ENCODE data around the gene PARP3.
"Not testable (repeated sequence)": the region's sequence is repeated elsewhere in the genome, so short reads cannot be mapped to it uniquely, and the experiment has no call there.

PARP3 gene

DNA sequence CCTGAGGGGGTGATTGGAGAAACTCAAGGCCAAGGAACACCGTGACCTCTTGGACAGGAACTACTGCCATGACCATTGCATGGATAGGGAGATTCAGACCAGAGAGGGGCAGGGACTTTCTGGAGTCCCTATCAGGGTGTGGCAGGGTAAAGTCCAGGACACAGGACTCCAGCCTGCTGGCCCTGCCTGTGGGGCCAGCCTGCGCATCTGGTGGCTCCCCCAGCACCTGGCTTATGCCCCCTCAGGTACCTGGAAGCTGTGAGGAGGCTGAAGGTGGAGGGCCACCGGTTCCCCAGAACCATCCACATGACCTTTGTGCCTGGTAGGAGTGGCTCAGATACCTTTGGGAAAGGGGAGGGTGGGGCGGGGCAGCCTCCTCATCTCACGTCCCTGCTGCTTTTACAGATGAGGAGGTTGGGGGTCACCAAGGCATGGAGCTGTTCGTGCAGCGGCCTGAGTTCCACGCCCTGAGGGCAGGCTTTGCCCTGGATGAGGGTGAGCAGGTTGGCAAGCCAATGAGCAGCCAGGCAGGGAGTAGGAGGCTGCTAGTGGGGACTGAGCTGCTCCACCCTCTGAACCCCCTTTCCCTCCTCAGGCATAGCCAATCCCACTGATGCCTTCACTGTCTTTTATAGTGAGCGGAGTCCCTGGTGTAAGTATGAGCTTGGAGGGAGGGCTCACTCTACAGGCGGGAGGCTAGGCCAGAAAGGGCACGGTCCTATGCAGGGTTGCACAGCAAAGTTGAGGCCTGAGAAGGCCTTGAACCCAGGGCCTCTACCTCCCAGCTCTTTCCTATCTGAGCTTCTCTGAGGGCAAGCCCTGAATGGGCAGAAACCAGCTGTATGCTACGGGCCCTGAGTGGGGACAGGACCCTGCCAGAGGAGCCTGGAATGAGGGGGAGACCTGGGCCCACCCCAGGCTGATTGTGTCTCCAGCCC is 44.1 kb downstream of the PARP3 start:
- no peak for DNase-seq

DNA sequence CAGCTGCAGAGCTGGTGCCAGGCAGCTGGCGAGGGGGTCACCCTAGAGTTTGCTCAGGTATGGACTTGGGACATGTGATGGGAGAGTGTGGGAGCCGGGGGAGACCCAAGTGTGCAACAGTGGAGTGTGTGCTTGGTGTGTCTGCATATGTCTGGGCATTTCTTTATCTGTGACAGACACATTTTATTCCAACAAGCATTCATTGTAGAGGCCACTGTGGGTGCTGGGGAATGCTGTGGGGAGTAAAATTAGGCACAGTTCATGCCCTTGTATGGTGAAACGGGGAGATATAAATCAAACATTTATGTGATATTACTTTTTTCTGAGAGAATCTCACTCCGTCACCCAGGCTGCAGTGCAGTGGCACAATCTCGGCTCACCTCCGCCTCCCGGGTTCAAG is 45.4 kb downstream of the PARP3 start:
- DNase-seq, result no peak

DNA sequence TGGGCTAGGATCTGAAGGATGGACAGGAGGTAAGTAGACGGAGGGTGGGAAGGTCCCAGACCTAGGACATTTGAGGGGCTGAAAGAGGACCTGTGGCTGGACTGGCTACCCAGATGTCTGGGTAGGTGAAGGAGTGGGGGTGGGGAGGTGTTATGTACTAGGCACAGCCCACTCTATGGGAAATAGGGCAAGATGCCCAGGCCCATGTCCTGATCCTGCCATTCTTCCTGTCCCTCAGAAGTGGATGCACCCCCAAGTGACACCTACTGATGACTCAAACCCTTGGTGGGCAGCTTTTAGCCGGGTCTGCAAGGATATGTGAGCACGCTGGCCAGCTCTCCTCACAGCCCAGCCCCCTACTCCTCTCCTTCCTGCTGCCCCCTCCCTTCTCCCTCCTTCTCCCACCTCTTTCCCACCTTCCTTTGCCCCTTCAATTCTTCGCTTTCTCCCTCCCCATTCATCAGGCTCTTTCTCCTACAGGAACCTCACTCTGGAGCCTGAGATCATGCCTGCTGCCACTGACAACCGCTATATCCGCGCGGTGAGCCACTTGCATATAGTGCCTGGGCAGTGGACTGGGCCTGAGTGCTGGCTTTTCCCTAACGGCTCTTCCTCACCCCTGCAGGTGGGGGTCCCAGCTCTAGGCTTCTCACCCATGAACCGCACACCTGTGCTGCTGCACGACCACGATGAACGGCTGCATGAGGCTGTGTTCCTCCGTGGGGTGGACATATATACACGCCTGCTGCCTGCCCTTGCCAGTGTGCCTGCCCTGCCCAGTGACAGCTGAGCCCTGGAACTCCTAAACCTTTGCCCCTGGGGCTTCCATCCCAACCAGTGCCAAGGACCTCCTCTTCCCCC is 46.4 kb downstream of the PARP3 start:
- no peak for DNase-seq

DNA sequence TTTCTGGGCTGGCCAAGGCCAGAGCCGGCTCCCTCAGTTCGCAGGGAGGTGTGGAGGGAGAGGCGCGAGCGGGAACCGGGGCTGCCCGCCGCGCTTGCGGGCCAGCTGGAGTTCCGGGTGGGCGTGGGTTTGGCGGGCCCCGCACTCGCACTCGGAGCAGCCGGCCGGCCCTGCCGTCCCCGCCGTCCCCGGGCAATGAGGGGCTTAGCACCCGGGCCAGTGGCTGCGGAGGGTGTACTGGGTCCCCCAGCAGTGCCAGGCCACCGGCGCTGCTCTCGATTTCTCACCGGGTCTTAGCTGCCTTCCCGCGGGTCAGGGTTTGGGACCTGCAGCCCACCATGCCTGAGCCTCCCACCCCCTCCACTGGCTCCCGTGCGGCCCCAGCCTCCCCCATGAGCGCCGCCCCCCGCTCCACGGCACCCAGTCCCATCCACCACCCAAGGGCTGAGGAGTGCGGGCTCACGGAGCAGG is 48.4 kb downstream of the PARP3 start:
- not testable (repeated sequence) for DNase-seq

DNA sequence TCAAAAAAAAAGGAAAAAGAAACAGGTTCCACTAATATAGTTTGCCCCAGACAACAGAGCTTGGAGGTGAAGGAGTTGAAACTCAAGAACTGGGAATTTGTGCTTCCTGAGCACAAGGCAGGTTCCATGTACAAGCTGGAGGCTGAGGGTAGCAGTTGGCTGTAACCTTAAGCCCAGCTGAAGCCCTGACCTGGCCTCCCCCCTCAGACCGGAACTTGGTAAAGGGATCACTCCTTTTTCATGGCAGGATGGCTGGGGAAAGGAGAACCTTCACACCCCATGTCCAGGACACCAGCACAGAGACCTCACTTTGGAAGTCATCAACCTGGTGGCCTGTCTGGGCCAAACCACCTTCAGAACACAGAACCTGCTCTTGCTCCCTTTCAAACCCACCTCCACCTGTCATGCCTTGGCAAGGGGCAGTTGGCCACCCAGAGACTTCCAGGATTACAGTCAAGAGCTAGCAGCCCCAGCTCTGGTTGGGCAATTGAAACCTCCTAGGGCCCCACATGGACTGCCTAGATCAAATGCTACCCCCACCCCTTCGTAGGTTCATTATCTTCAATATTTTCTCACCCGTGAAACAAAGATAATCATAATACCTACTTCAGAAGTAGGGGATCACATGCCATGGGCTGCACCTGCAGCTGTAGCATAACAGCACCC is 50.0 kb downstream of the PARP3 start:
- no peak for DNase-seq

DNA sequence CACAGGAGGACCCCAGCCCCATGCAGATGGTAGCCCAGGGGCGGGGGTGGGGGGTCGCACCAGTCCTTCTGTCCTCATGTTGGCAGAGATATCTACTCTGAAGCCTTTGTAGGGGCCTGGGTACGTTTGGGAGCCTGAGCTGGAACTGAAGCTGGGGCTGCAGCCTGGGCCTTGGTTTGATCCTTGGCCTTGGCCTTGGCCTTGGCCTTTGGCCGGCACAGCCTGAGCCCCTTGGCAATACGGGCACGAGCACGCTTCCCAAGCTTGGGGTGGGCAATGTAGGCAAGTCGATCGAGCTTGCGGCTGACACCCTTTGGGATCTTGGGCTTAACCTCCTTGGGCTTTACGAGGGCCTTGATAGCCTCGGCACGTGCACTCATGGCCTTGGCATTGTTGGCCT is 51.5 kb downstream of the PARP3 start:
- DNase-seq, result not testable (repeated sequence)

DNA sequence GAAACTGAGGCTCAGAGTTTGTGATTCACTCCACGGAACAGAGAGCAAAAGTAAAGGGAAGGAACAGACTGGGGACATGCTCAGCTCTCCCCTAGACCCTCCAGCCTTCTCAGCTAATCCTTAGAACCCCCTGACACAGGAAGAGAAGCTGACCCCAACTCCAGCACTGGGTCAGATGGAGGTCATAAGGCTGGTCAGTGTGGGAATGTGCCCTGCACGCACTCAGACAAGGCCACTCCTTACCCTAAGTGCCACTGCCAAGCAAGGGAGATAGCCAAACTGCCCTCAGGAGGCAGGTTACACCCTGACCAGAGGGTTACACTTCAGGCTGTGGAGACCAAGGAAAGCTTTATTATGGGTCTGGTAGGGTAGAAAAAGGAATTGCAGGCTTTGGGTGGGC is 52.4 kb downstream of the PARP3 start:
- DNase-seq, result no peak

DNA sequence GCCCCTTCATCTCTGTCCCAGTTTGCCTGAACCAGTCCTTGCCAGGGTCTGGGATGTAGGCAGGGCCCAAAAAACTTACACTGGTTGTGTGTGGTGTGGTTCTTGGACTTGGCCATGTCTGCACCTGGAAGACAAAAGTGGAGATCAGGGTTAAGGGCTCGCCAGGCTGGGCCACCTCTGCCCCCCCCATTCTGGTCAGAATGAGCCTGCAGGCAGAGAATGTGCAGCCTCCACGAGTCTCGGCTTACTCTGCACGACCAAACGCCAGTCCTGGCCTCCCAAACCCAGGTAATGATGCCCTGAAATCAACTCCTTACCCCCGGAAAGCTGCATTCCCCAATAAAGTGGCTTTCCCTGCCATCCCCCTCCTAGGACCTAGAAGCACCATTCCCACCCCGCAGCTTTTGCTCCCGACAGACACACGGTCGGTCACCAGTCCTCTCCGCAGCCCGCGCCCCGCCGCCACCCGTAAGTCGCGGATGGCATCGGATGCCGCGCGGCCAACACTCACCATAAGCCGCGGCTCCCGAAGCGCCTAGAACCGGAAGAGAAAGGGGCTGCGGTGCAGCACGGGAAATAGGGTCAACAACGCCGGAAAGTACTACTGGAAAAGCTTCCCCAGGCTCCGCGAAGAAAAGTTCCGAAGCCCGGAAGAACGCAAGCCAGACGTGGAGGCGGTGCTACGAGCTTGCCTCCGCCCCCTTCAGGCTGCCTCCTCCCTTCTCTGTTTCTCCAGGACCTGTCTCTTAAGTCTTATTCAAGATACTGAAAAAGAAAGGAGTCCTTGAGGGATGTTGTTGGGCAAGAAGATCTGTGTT is 53.4 kb downstream of the PARP3 start, which contains the start of gene RPL29:
Gene RPL29, minus strand, starts transcription at position 550 of the 818 bp plus-strand sequence. Its CDS starts 434 bp downstream, at position 116.
- peak; percentile 86 for DNase-seq

DNA sequence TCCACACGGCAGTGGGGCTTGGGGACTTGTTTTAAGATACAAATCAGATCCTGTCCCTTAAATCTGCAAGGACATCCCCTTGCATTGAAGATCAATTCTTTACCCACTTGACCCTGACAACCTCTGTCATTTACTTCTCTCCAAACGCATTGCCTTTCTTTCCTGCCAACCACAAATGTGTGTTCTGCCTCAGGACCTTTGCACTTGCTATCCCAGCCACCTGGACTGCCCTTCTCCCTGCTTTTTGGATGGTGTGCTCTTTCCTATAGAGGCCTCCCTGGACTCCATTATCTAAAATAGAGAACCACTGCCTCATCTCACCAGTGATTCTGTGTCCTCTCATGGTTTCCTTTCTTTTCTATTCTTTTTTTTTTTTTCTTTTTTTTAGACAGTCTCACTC is 55.0 kb downstream of the PARP3 start:
- DNase-seq, result no peak

DNA sequence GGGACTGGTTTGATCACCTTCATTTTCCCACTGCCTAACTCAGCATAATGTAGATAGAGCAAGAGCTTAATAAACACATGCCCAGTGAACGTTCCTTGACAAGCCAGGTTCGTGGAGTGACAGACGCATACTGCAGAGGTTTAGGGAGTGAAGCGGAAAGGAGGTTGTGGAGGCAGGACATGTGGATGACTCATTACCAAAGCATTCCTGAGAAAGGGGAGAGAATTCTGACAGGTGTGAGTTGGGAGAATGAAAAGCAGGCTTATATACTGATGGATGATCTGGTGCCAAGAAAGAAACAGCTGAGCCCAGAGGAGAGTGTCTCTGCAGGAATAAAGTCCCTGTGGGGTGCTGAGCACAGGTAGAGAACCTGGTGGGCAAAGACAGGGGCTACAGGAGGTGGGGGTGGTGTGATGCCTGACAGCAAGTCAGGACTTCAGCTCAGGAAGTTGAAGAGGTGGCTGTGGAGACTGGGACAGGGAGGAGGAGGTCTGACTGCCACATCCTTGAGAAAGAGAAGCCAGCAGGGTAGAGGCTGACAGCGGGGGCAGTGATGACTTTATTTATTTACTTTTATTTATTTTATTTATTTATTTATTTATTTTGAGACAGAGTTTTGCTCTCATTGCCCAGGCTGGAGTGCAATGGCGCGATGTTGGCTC is 55.9 kb downstream of the PARP3 start:
- DNase-seq, result no peak
